IPS-18c (cell line): Measurements from ENCODE around the gene LGI4.
"Not testable (repeated sequence)": the region's sequence is repeated elsewhere in the genome, so short reads cannot be mapped to it uniquely, and the experiment has no call there.

Source experiments
- H3K4me3 ChIP-seq: 2 replicates; pipeline ENCODE4 v1.7.0; 2013; ENCODE audit warnings: low read depth, mild to moderate bottlenecking, low read length, moderate library complexity; ENCODE audit not compliant: insufficient read depth
- H3K9me3 ChIP-seq: one replicate; pipeline ENCODE4 v1.6.1; 2013; ENCODE audit warnings: mild to moderate bottlenecking, low read length, moderate library complexity; ENCODE audit not compliant: control insufficient read depth, insufficient read depth

The LGI4 gene

GRCh38 chr19:35164418-35164817 lies 29.6 kb upstream of the LGI4 start:
- Histone ChIP-seq H3K9me3 (no peaks in the 10 kb centered on the region), H3K4me3 (no peak overlapping the region)

DNA sequence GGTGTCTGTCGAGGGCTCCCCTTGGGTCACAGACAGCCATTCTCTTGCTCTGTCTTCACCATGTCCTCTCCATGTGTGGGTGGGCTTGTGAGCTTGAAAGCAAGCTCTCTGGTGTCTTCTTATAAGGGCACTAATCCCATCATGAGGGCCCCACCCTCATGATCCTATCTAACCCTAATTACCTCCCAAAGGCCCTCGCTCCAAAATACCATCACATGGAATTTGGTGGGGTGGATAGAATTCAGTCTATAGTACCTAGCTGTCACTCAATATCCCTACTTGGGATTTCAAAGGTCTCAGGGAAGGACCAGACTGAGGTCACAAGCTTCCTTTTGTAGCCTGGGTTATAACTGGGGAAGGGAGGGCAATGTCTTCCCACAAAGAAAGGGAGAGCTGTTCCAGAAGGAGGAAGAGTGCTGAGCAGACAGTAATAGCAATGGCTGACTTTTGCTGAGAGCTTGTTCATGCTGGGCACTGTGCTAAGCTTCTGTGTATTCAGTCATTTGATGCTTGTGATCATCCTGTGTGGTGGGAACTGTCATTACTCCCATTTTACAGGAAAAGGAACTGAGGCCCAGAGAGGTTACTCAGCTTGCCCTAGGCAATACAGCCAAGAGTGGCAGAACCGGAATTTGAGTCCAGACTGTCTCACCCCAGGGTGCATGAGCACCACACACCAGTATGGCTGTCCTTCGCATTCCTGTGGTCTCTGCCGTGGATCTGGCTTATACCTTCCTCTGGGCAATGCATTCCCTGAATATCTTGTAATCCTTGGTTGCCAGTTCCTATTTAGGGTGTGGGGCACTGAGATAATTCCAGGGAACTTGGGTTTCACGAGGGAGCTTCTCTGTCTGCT lies 27.8 kb upstream of the LGI4 start:
- Histone ChIP-seq H3K4me3 (no peak overlapping the region), H3K9me3 (no peaks in the 10 kb centered on the region)

DNA sequence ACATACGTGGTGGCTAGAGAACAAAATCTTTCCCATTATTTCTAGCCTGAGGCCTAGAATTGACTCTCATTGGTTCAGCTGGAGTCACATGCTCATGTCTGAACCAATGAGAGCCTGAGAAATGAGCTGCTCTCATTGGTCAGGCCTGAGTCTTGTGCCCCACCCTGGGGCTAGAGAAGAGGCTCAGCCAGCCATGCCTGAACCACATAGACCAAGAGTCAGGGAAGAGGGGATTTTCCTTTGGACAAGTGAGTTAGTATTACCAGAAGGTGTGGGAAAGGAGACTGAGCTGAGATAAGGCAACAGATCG lies 26.5 kb upstream of the LGI4 start:
- Histone ChIP-seq H3K9me3 (no peaks in the 10 kb centered on the region), H3K4me3 (no peak overlapping the region)

GRCh38 chr19:35160629-35161433 lies 26.0 kb upstream of the LGI4 start:
- H3K9me3 ChIP-seq = no peaks in the 10 kb centered on the region
- no peak overlapping the region for H3K4me3 ChIP-seq

GRCh38 chr19:35159606-35160005 lies 24.7 kb upstream of the LGI4 start:
- Histone ChIP-seq H3K9me3 (no peaks in the 10 kb centered on the region), H3K4me3 (no peak overlapping the region)

- H3K4me3 ChIP-seq = no peak overlapping the region
- H3K9me3 ChIP-seq = no peaks in the 10 kb centered on the region
These were observed 22.6 kb upstream of the LGI4 start for GRCh38 chr19:35157431-35157830.

DNA sequence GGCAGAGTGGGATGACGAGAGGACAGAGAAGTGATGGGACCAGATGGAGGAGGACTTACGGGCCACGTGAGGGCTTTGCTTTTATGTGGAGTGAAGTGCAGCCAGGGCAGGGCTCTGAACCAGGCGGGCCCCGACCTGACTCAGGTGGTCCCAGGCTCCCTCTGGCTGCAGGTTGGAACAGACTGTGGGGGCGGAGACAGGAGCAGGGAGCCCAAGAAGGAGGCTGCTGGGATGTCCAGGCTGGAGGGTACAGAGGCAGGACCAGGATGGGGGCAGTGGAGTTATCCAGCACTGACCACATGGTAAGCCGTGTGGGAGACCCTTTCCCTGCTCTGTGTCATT lies 21.8 kb upstream of the LGI4 start:
- no peaks in the 10 kb centered on the region for H3K9me3 ChIP-seq
- H3K4me3 ChIP-seq = no peak overlapping the region

- Histone ChIP-seq H3K4me3 (peak overlapping the region; percentile 87; the same call in 1 of the 2 replicates), H3K9me3 (no peaks in the 10 kb centered on the region)
These were observed 21.3 kb upstream of the LGI4 start for GRCh38 chr19:35155981-35156672.

GRCh38 chr19:35155441-35155840 lies 20.6 kb upstream of the LGI4 start:
- Histone ChIP-seq H3K9me3 (no peaks in the 10 kb centered on the region), H3K4me3 (peak overlapping the region; percentile 87)

- Histone ChIP-seq H3K9me3 (no peaks in the 10 kb centered on the region), H3K4me3 (peak within 1 kb of the TSS; percentile 87)
These were observed 19.9 kb upstream of the LGI4 start, which contains the start of gene FXYD5 for GRCh38 chr19:35154525-35155406. Gene FXYD5 (plus strand): TSS chr19:35154735. CDS start chr19:35155551, 816 bp downstream.

- Histone ChIP-seq H3K9me3 (no peaks in the 10 kb centered on the region), H3K4me3 (peak overlapping the region; percentile 87)
These were observed 19.1 kb upstream of the LGI4 start for GRCh38 chr19:35153701-35154524.

GRCh38 chr19:35153129-35153522 lies 18.3 kb upstream of the LGI4 start:
- peak overlapping the region; percentile 87 for H3K4me3 ChIP-seq
- H3K9me3 ChIP-seq = not testable (repeated sequence)

DNA sequence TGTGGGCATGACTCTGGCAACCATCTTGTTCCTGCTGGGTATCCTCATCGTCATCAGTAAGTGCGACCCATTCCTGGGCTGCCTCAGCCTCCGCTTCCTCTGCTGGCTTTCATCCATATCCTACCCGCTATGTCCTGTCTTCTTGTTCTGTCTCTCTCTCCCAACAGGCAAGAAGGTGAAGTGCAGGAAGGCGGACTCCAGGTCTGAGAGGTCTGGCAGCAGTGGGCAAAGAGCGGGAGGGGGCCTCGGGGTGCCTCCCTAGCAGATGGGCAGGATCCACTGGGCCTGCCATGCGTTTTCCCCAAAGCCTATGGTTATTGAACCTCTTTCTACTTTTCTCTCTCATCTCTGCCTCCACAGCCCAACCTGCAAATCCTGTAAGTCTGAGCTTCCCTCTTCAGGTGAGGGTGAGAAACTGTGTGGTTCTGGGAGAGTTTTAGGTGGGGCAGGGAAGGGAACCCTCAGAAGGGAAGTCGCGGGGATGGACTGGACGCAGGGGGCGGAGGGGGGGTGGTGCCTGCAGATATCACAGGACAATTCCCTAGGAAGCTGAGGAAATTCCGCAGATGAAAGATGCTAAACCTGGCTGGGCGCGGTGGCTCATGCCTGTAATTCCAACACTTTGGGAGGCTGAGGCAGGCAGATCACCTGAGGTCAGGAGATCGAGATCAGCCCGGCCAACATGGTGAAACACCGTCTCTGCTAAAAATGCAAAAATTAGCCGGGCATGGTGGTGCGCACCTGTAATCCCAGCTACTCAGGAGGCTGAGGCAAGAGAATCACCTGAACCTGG lies 16.6 kb upstream of the LGI4 start:
- H3K9me3 ChIP-seq = no peaks in the 10 kb centered on the region
- no peak overlapping the region for H3K4me3 ChIP-seq

- no peak overlapping the region for H3K4me3 ChIP-seq
- no peaks in the 10 kb centered on the region for H3K9me3 ChIP-seq
These were observed 15.6 kb upstream of the LGI4 start for GRCh38 chr19:35150445-35150844.

DNA sequence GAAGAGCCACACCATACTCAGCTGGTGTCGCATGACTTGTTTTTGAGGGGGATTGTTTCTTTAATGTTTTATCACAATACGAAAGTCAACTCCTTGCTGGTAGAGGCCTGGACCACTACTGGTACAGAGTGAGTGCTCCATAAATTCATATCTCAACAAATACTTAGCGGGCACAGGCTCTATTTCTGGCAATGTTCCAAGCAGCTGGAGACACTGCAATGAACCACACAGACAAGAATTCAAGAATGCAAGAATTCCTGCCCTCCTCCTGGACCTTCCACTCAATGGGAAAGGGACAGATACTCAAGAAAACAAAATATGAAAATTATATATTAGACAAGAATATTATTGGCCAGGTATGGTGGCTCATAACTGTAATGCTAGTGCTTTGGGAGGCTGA lies 14.6 kb upstream of the LGI4 start:
- H3K4me3 ChIP-seq = no peak overlapping the region
- no peaks in the 10 kb centered on the region for H3K9me3 ChIP-seq
